Common myeloid progenitor, CD34-positive (primary cell): ENCODE results near the gene LIX1.
"Not testable (repeated sequence)": the region's sequence is repeated elsewhere in the genome, so short reads cannot be mapped to it uniquely, and the experiment has no call there.

Experiments used
- CTCF ChIA-PET: fragments of 350-600 bp; sonication (Branson Sonifier 250); formaldehyde crosslinking; loops from one replicate; lab custom pipeline; 2021; ENCODE audit warnings: antibody characterized with exemption; lab: Charles Lee
- POLR2A ChIA-PET: fragments of 350-600 bp; sonication (Branson Sonifier 250); formaldehyde crosslinking; loops from one replicate; lab custom pipeline; 2021; ENCODE audit warnings: antibody characterized with exemption; lab: Charles Lee
- DNase-seq, 3 donors: peaks; one replicate each; pipeline versions ENCODE4 v3.0.0 to v3.0.0-alpha.2; 2013
- H3K27ac ChIP-seq, 2 experiments: 1 replicate in 1 of 2; 2 replicates in 1 of 2; pipeline ENCODE4 v1.7.0; 2013; ENCODE audit warnings: inconsistent platforms in 2 of 2, low read length in 2 of 2, mild to moderate bottlenecking in 2 of 2, low read depth in 1 of 2, moderate library complexity in 1 of 2; ENCODE audit not compliant: severe bottlenecking in 2 of 2, insufficient read depth in 1 of 2, poor library complexity in 1 of 2
- H3K27me3 ChIP-seq, 5 experiments: replicated peaks in 2 of 5; 1 replicate in 3 of 5; 2 replicates in 2 of 5; pipeline versions ENCODE4 v1.6.1 to v1.7.0; 2013; ENCODE audit warnings: low read length in 4 of 5, mild to moderate bottlenecking in 2 of 5, moderate library complexity in 2 of 5, inconsistent platforms in 1 of 5; ENCODE audit not compliant: insufficient read depth in 5 of 5, control insufficient read depth in 4 of 5
- H3K36me3 ChIP-seq, 4 experiments: 1 replicate in 2 of 4; 2 replicates in 2 of 4; pipeline versions ENCODE4 v1.6.1 to v1.7.0; 2013; ENCODE audit warnings: low read length in 3 of 4, control low read depth in 1 of 4, mild to moderate bottlenecking in 1 of 4; ENCODE audit not compliant: control insufficient read depth in 4 of 4, insufficient read depth in 4 of 4
- H3K4me1 ChIP-seq, 4 experiments: 1 replicate in 3 of 4; 2 replicates in 1 of 4; pipeline versions ENCODE4 v1.6.1 to v1.7.1; 2013; ENCODE audit warnings: low read length in 3 of 4, mild to moderate bottlenecking in 3 of 4, control low read depth in 1 of 4, inconsistent platforms in 1 of 4, moderate library complexity in 1 of 4; ENCODE audit not compliant: control insufficient read depth in 4 of 4, insufficient read depth in 4 of 4; ENCODE audit errors: control extremely low read depth in 1 of 4
- H3K4me3 ChIP-seq, 7 experiments: 1 replicate in 4 of 7; 2 replicates in 3 of 7; pipeline versions ENCODE4 v1.5.1 to v1.7.0; 2013; ENCODE audit warnings: mild to moderate bottlenecking in 7 of 7, low read length in 6 of 7, moderate library complexity in 6 of 7, inconsistent platforms in 2 of 7, low read depth in 2 of 7, control low read depth in 1 of 7; ENCODE audit not compliant: insufficient read depth in 4 of 7, control insufficient read depth in 1 of 7; ENCODE audit errors: extremely low read depth in 1 of 7
- H3K9me3 ChIP-seq, 5 experiments: 1 replicate in 4 of 5; 2 replicates in 1 of 5; pipeline versions ENCODE4 v1.6.1 to v1.7.1; 2013; ENCODE audit warnings: low read length in 4 of 5, mild to moderate bottlenecking in 2 of 5, inconsistent platforms in 1 of 5, low read depth in 1 of 5, moderate library complexity in 1 of 5; ENCODE audit not compliant: control insufficient read depth in 4 of 5, insufficient read depth in 2 of 5; ENCODE audit errors: control extremely low read depth in 1 of 5
- WGBS: methylation state at CpG from one replicate; pipeline ENCODE4 v1.1.5; 2013; ENCODE audit not compliant: insufficient coverage; 5-methylcytosine and 5-hydroxymethylcytosine counted together

Gene LIX1

DNA sequence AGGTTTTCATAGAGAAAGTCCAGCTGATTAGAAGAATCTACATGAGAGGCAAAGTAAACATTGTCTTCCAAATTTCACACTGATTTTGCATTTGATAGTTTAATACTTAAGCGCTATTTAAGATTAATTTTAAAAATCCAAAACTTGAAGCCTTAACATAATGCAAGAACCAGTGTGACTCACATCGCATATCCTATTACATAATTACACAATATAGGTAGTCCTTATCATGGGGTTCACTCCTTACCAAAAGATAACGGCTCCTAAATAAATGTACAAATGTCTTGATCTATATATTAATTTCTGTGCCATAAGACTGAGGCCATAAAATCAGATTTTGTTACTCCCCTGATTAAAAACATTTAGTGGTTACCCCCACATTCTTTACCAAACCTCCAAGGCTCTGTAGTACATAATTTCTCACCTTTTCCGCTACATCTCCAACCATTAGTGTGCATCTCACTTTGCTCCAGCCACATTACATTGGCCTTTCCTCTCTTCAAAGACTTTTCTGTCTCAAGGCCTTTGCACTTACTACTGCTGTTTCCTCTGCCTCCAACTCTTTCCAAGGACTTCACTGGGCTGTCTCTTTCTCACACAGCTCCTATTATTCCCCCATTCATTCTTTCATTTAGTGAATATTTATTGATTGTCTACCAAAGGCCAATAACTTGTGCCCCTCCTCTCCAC lies 39.6 kb upstream of the LIX1 start:
- Histone ChIP-seq H3K27ac (peak overlapping the region in 1 of 2 experiments; percentile 99), H3K4me3 (peak overlapping the region in 6 of 7 experiments; percentile 80 to 100 (median 98)), H3K4me1 (peaks cover 9 to 18% (median 14%) of the 10 kb centered on the region in 4 experiments), H3K9me3 (no peaks in the 10 kb centered on the region), H3K27me3 (no peaks in the 10 kb centered on the region), H3K36me3 (peaks cover 10 to 28% (median 16%) of the 10 kb centered on the region in 4 experiments)
- ChIA-PET CTCF (no interaction called here), POLR2A (no interaction called here)
- 100% methylated on average over 3 of the region's 4 CpGs for WGBS
- DNase-seq: no peak

DNA sequence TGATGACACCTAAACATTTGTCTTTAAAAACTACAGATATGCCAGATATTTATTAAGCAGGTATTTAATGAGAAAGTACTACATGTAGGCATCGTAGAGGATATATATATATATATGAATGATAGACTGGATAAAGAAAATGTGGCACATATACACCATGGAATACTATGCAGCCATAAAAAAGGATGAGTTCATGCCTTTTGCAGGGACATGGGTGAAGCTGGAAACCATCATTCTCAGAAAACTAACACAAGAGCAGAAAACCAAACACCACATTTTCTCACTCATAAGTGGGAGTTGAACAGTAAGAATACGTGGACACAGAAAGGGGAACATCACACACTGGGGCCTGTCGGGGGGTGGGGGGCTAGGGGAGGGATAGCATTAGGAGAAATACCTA lies 37.0 kb upstream of the LIX1 start:
- H3K9me3 ChIP-seq, POLR2A ChIA-PET, H3K4me3 ChIP-seq, H3K27ac ChIP-seq, DNase-seq, H3K27me3 ChIP-seq: not testable (repeated sequence)
- WGBS: no CpG with 5 or more reads among the region's 3 CpGs
- Histone ChIP-seq H3K4me1 (peaks cover 9 to 18% (median 14%) of the 10 kb centered on the region in 4 experiments), H3K36me3 (peaks cover 12 to 49% (median 32%) of the 10 kb centered on the region in 4 experiments)
- CTCF ChIA-PET: interaction anchor here (0.9 kb wide), 1 partner anchor 1591 kb away, joined by 3 read pairs; no protein-coding TSS in a partner anchor

DNA sequence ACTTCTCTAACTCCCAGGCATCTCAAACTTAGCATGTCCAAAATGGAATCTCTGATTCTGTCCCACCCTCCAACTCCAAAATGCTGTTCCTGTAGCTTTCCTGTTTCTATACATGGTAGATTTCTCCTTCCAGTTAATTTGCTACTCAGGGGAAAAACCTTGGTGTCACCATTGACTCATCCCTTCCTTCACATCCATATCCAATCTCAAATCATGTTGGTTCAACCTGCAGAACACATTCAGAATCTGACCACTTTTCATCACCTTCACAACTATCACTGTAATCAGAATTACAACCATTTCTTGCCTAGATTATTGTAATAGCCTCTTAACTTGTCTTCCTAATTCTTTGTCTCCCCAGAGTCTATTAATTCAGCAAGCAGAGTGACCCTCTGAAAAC lies 29.8 kb upstream of the LIX1 start:
- Histone ChIP-seq H3K4me3 (no peak overlapping the region), H3K4me1 (no peaks in the 10 kb centered on the region), H3K27ac (no peak overlapping the region), H3K9me3 (no peaks in the 10 kb centered on the region), H3K36me3 (peaks cover 23 to 84% (median 58%) of the 10 kb centered on the region in 4 experiments), H3K27me3 (no peaks in the 10 kb centered on the region)
- POLR2A ChIA-PET: no interaction called here
- no peak for DNase-seq
- CTCF ChIA-PET: no interaction called here

DNA sequence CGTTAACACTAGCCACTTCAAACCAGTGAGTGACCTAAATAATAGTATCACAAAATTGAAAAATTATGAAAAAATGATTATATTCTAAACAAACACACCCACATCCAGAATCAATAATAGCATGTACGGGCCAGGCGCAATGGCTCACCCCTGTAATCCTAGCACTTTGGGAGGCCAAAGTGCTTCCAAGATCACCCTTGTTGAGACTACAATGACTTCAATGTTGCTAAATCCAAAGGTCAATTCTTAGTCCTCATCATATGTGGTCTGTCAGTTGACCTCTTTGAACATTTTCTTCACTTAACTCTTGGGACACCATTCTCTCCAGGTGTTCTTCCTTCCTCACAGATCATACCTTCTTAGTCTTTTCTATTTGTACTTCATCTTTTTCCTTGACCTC lies 29.3 kb upstream of the LIX1 start:
- Histone ChIP-seq H3K27me3 (no peaks in the 10 kb centered on the region), H3K4me3 (no peak overlapping the region), H3K36me3 (peaks cover 23 to 83% (median 56%) of the 10 kb centered on the region in 4 experiments), H3K9me3 (no peaks in the 10 kb centered on the region), H3K27ac (no peak overlapping the region), H3K4me1 (no peaks in the 10 kb centered on the region)
- ChIA-PET POLR2A (no interaction called here), CTCF (no interaction called here)
- WGBS: 100% methylated on average over 2 of the region's 3 CpGs
- DNase-seq: no peak

DNA sequence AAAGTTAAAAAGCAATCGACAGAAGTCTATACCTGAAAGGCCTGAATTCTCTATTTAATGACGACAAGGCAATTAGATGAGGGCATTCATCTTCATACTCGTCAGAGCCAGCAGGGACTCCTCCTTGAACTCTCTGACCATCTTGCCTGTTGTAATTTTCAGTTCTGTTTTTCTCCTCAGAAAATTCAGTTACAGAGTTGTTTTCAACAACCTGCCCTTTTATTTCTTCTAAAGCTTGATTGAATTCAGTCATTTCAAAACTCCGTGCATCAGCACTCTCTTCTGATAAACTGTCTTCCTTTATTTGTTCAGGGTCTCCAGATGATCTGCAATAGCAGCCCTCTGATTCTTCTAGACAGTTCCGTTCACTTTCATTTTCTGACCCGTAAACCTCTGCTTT lies 25.0 kb upstream of the LIX1 start:
- ChIA-PET CTCF (interaction anchor here (1.2 kb wide), 1 partner anchor 171 kb away, joined by 3 read pairs; no protein-coding TSS in a partner anchor), POLR2A (no interaction called here)
- no peaks in the 10 kb centered on the region for H3K27me3 ChIP-seq
- H3K36me3 ChIP-seq: peaks cover 18 to 72% (median 47%) of the 10 kb centered on the region in 4 experiments
- no peak for DNase-seq
- H3K27ac ChIP-seq: no peak overlapping the region
- no peaks in the 10 kb centered on the region for H3K4me1 ChIP-seq
- H3K4me3 ChIP-seq: no peak overlapping the region
- WGBS: 89% methylated on average over 6 of the region's 6 CpGs
- H3K9me3 ChIP-seq: no peaks in the 10 kb centered on the region

DNA sequence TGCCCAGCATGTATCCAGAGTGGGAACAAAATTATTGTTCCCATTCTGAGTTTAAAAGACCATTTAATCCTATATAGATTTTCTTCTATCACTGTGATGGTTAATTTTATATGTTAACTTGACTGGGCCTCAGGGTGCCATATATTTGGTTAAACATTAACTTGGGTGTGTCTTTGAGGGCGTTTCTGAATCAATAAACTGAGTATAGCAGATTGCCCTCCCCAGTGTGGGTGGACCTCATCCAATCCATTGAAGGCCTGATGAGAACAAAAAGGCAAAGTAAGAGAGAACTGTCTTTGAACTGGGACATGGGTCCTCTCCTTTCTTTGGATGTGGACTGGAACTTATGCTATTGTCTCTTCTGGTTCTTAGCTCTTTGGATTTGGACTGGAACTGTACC lies 23.3 kb upstream of the LIX1 start:
- Histone ChIP-seq H3K4me1 (no peaks in the 10 kb centered on the region), H3K27me3 (no peaks in the 10 kb centered on the region), H3K9me3 (no peaks in the 10 kb centered on the region), H3K4me3 (no peak overlapping the region), H3K27ac (peak overlapping the region in 1 of 2 experiments; percentile 2), H3K36me3 (peaks cover 13 to 72% (median 45%) of the 10 kb centered on the region in 4 experiments)
- ChIA-PET POLR2A (no interaction called here), CTCF (interaction anchor here (1.1 to 1.5 kb wide), 2 partner anchors 169 to 435 kb away, joined by 3 to 7 read pairs; no protein-coding TSS in a partner anchor)
- no peak for DNase-seq
- WGBS: 88% methylated on average over 1 of the region's 1 CpG

DNA sequence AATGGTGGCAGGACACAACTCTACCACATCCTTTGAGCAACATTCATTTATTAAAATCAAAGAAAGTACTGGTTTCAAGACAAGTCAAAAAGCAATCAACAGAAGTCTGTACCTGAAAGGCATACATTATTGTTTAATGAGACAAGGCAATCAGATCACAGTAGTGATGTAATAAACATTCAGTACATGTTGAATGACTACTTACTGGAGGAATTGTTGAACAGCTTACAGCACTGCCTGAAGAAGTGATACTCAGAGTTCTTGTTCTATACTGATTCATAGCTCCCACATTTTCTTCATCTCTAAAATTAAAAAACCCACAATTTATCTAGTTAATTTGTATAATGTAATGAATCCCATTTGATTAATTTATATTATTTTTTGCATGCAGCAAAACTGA lies 22.4 kb upstream of the LIX1 start:
- ChIA-PET CTCF (interaction anchor here (0.6 to 4.9 kb wide), 9 partner anchors 15 to 820 kb away, joined by 3 to 51 read pairs (median 4); partner anchors contain the start of gene ERAP2), POLR2A (no interaction called here)
- Histone ChIP-seq H3K9me3 (no peaks in the 10 kb centered on the region), H3K4me1 (no peaks in the 10 kb centered on the region), H3K27ac (no peak overlapping the region), H3K4me3 (no peak overlapping the region), H3K27me3 (no peaks in the 10 kb centered on the region), H3K36me3 (peaks cover 13 to 71% (median 47%) of the 10 kb centered on the region in 4 experiments)
- no peak for DNase-seq
